Measurements from ENCODE around the gene CPA1. TPM values are rescaled to one million over a fixed set of nuclear protein-coding genes. Genes with fewer than 3 reads are reported as not detected.

The CPA1 gene
- total RNA-seq, 1 experiment from 2014 or later: not detected

DNA sequence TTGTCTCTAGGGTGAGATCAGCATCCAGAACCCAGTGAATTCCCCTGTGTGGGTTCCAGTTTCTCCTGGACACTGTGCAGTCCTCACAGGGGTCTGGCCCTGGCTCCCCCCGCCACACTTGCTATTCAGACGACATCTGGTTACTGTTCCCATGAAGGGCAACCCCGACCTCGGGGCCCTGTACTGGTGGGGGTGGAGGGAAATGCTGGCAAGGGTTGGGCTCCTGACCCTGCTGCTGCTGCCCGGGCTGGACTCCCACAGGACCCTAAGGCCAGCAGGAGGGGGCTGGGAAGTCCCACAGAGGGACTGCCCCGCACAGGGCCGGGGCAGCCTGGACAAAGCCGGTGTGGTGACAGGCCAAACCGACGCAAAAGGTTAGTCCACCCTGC is 768 bp upstream of the CPA1 start:
- Histone ChIP-seq H2BK15ac (ENCODE audit: low read depth, low read length) (no peak overlapping the region), H3K9ac (ENCODE audit: extremely low read depth, insufficient read length, low read length) (no peak overlapping the region), H2AFZ (ENCODE audit: low read length) (no peak overlapping the region), H2AK5ac (ENCODE audit: insufficient read length, low read length) (no peak overlapping the region), H3K4ac (ENCODE audit: low read depth, low read length) (no peak overlapping the region), H3K14ac (ENCODE audit: insufficient read depth, low read length) (no peak overlapping the region; the same call in 1 of the 2 replicates), H4K20me1 (ENCODE audit: control insufficient read depth, insufficient read depth, insufficient read length) (no peaks in the 10 kb centered on the region), H3K23me2 (ENCODE audit: insufficient read length, low read depth, low read length, poor library complexity, severe bottlenecking) (no peaks in the 10 kb centered on the region), H3K23ac (ENCODE audit: insufficient read length, low read depth, low read length) (no peak overlapping the region), H2BK120ac (ENCODE audit: low read depth, low read length, poor library complexity, severe bottlenecking) (no peak overlapping the region), H4K8ac (replicated peaks; ENCODE audit: insufficient read length, low read depth, low read length) (no peak overlapping the region), H3K4me2 (ENCODE audit: insufficient read depth, insufficient read length, low read length) (no peak overlapping the region), H3K79me2 (ENCODE audit: insufficient read depth, low read length) (no peaks in the 10 kb centered on the region), H3K9me3 (ENCODE audit: control insufficient read depth, low read depth, low read length) (no peaks in the 10 kb centered on the region), H3K18ac (ENCODE audit: insufficient read length, low read depth, low read length) (no peak overlapping the region), H3K27me3 (ENCODE audit: insufficient read depth, low read length) (no peaks in the 10 kb centered on the region), H2BK20ac (ENCODE audit: low read depth, low read length, poor library complexity, severe bottlenecking) (no peak overlapping the region), H4K91ac (ENCODE audit: insufficient read length, low read depth, low read length) (no peak overlapping the region), H2BK5ac (ENCODE audit: insufficient read length, low read length) (no peak overlapping the region), H2BK12ac (ENCODE audit: insufficient read length, low read depth, low read length) (no peak overlapping the region), H3K27ac (ENCODE audit: insufficient read length, low read depth, low read length) (no peak overlapping the region), H3K4me1 (ENCODE audit: insufficient read depth, low read length) (no peaks in the 10 kb centered on the region), H3K79me1 (ENCODE audit: insufficient read depth, low read depth, low read length, poor library complexity, severe bottlenecking) (no peaks in the 10 kb centered on the region), H4K5ac (ENCODE audit: insufficient read length, low read depth, low read length) (no peak overlapping the region), H3T11ph (ENCODE audit: low read length) (no peak overlapping the region), H3K56ac (ENCODE audit: insufficient read length, low read depth, low read length) (no peak overlapping the region)
- TF ChIP-seq, protein P1, sequence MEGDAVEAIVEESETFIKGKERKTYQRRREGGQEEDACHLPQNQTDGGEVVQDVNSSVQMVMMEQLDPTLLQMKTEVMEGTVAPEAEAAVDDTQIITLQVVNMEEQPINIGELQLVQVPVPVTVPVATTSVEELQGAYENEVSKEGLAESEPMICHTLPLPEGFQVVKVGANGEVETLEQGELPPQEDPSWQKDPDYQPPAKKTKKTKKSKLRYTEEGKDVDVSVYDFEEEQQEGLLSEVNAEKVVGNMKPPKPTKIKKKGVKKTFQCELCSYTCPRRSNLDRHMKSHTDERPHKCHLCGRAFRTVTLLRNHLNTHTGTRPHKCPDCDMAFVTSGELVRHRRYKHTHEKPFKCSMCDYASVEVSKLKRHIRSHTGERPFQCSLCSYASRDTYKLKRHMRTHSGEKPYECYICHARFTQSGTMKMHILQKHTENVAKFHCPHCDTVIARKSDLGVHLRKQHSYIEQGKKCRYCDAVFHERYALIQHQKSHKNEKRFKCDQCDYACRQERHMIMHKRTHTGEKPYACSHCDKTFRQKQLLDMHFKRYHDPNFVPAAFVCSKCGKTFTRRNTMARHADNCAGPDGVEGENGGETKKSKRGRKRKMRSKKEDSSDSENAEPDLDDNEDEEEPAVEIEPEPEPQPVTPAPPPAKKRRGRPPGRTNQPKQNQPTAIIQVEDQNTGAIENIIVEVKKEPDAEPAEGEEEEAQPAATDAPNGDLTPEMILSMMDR (conservative IDR thresholded peaks at IDR 0.05): no peak
- no CpG with 5 or more reads among the region's 10 CpGs for WGBS (ENCODE audit: extremely low coverage, insufficient read length, low lambda C conversion rate)
- Mint-ChIP-seq H3K36me3 (ENCODE audit: insufficient read depth in 1 of 3, low read depth in 3 of 3) (peaks cover 14 to 21% (median 19%) of the 10 kb centered on the region in 3 experiments), H3K27ac (no peak overlapping the region), H3K9me3 (peaks cover 19 to 27% of the 10 kb centered on the region in 2 experiments), H3K27me3 (ENCODE audit: low read depth) (peaks cover 7% of the 10 kb centered on the region), H3K4me1 (peaks cover 4 to 10% of the 10 kb centered on the region in 2 experiments; a peak in 3 of 4 replicates), H3K4me3 (no peak overlapping the region)
- no peak for DNase-seq
